Trophoblast cell (in vitro differentiated cells and primary cell): Measurements from ENCODE around the gene NFU1.

Source experiments
- DNase-seq, 2 donors: peaks; one replicate each; pipeline ENCODE4 v3.0.0-alpha.2; 2016
- H2AFZ ChIP-seq: 2 replicates; pipeline ENCODE4 v1.6.1; 2013; ENCODE audit warnings: low read length, moderate library complexity, mild to moderate bottlenecking; ENCODE audit not compliant: insufficient read depth, poor library complexity
- H2AK5ac ChIP-seq: 2 replicates; pipeline ENCODE4 v1.6.1; 2013; ENCODE audit warnings: mild to moderate bottlenecking, low read length
- H2BK120ac ChIP-seq: 2 replicates; pipeline ENCODE4 v1.6.1; 2013; ENCODE audit warnings: low read length, mild to moderate bottlenecking, moderate library complexity; ENCODE audit not compliant: insufficient read depth, poor library complexity
- H2BK12ac ChIP-seq: 2 replicates; pipeline ENCODE4 v1.6.1; 2013; ENCODE audit warnings: mild to moderate bottlenecking, low read length, moderate library complexity
- H2BK5ac ChIP-seq: 2 replicates; pipeline ENCODE4 v1.6.1; 2013; ENCODE audit warnings: low read length, low read depth, moderate library complexity, mild to moderate bottlenecking; ENCODE audit not compliant: poor library complexity
- H3K14ac ChIP-seq: 2 replicates; pipeline ENCODE4 v1.6.1; 2013; ENCODE audit warnings: mild to moderate bottlenecking, low read length
- H3K18ac ChIP-seq: 2 replicates; pipeline ENCODE4 v1.6.1; 2013; ENCODE audit warnings: mild to moderate bottlenecking, low read length
- H3K23ac ChIP-seq: 2 replicates; pipeline ENCODE4 v1.6.1; 2013; ENCODE audit warnings: low read length
- H3K27ac ChIP-seq: 2 replicates; pipeline ENCODE4 v1.5.1; 2013; ENCODE audit warnings: low read depth, mild to moderate bottlenecking, inconsistent platforms, low read length, moderate library complexity
- H3K27me3 ChIP-seq: 2 replicates; pipeline ENCODE4 v1.6.1; 2013; ENCODE audit warnings: inconsistent platforms, mild to moderate bottlenecking, low read length, moderate library complexity; ENCODE audit not compliant: insufficient read depth
- H3K36me3 ChIP-seq, 2 experiments: 1 replicate in 1 of 2; 2 replicates in 1 of 2; pipeline ENCODE4 v1.6.1; 2013; ENCODE audit warnings: low read length in 2 of 2, mild to moderate bottlenecking in 2 of 2, moderate library complexity in 1 of 2; ENCODE audit not compliant: insufficient read depth in 2 of 2, control insufficient read depth in 1 of 2
- H3K4ac ChIP-seq: 2 replicates; pipeline ENCODE4 v1.6.1; 2013; ENCODE audit warnings: low read depth, mild to moderate bottlenecking, low read length, moderate library complexity
- H3K4me1 ChIP-seq, 2 experiments: 1 replicate in 1 of 2; 2 replicates in 1 of 2; pipeline ENCODE4 v1.6.1; 2013; ENCODE audit warnings: low read length in 2 of 2, mild to moderate bottlenecking in 2 of 2, moderate library complexity in 1 of 2; ENCODE audit not compliant: insufficient read depth in 2 of 2, control insufficient read depth in 1 of 2
- H3K4me2 ChIP-seq: 2 replicates; pipeline ENCODE4 v1.6.1; 2013; ENCODE audit warnings: inconsistent platforms, mild to moderate bottlenecking, low read length, moderate library complexity
- H3K4me3 ChIP-seq: 2 replicates; pipeline ENCODE4 v1.5.1; 2013; ENCODE audit warnings: mild to moderate bottlenecking, low read depth, low read length, inconsistent platforms
- H3K79me1 ChIP-seq: one replicate; pipeline ENCODE4 v1.6.1; 2013; ENCODE audit warnings: low read length
- H3K79me2 ChIP-seq: 2 replicates; pipeline ENCODE4 v1.6.1; 2013; ENCODE audit warnings: low read length, mild to moderate bottlenecking; ENCODE audit not compliant: control insufficient read depth, insufficient read depth, poor library complexity
- H3K9ac ChIP-seq: 2 replicates; pipeline ENCODE4 v1.6.1; 2013; ENCODE audit warnings: mild to moderate bottlenecking, low read length
- H3K9me3 ChIP-seq: 2 replicates; pipeline ENCODE4 v1.6.1; 2013; ENCODE audit warnings: low read depth, mild to moderate bottlenecking, control low read depth, inconsistent platforms, low read length; ENCODE audit not compliant: insufficient read depth
- H4K12ac ChIP-seq: 2 replicates; pipeline ENCODE4 v1.6.1; 2013; ENCODE audit warnings: low read depth, mild to moderate bottlenecking, low read length, moderate library complexity
- H4K8ac ChIP-seq: 2 replicates; pipeline ENCODE4 v1.6.1; 2013; ENCODE audit warnings: low read depth, mild to moderate bottlenecking, low read length, moderate library complexity
- H4K91ac ChIP-seq: one replicate; pipeline ENCODE4 v1.6.1; 2013; ENCODE audit warnings: low read depth, mild to moderate bottlenecking, low read length, moderate library complexity
- WGBS: extraction: QIAGEN DNeasy Blood & Tissue Kit; methylation state at CpG from one replicate; pipeline ENCODE4 v1.1.7; 2013; ENCODE audit warnings: missing lambda C conversion rate; ENCODE audit not compliant: insufficient read length, insufficient coverage; ENCODE audit errors: extremely low coverage; 5-methylcytosine and 5-hydroxymethylcytosine counted together

Gene NFU1

GRCh38 chr2:69470911-69471310 lies 33.7 kb upstream of the NFU1 start:
- DNase-seq, result no peak
- H3K9me3 ChIP-seq, result no peaks in the 10 kb centered on the region
- H3K27me3 ChIP-seq, result no peaks in the 10 kb centered on the region
- no peak overlapping the region for H3K9ac ChIP-seq
- H3K14ac ChIP-seq, result no peak overlapping the region
- no CpG with 5 or more reads among the region's 5 CpGs for WGBS
- H3K18ac ChIP-seq, result no peak overlapping the region
- H3K36me3 ChIP-seq, result peaks cover 3 to 5% of the 10 kb centered on the region in 2 experiments
- no peaks in the 10 kb centered on the region for H3K4me1 ChIP-seq
- no peak overlapping the region for H4K12ac ChIP-seq
- no peaks in the 10 kb centered on the region for H3K79me2 ChIP-seq
- H3K23ac ChIP-seq, result no peak overlapping the region
- no peak overlapping the region for H3K4ac ChIP-seq
- H2BK120ac ChIP-seq, result no peak overlapping the region
- no peak overlapping the region for H4K91ac ChIP-seq
- no peak overlapping the region for H2BK5ac ChIP-seq
- no peak overlapping the region for H4K8ac ChIP-seq
- H2AK5ac ChIP-seq, result no peak overlapping the region
- H3K4me3 ChIP-seq, result no peak overlapping the region
- no peak overlapping the region for H3K27ac ChIP-seq
- H2AFZ ChIP-seq, result no peak overlapping the region
- H3K79me1 ChIP-seq, result peaks cover 2% of the 10 kb centered on the region
- H3K4me2 ChIP-seq, result no peak overlapping the region
- no peak overlapping the region for H2BK12ac ChIP-seq

GRCh38 chr2:69469784-69470183 lies 32.5 kb upstream of the NFU1 start:
- Histone ChIP-seq H3K9ac (no peak overlapping the region), H3K18ac (no peak overlapping the region), H2AK5ac (no peak overlapping the region), H4K8ac (no peak overlapping the region), H3K4ac (no peak overlapping the region), H2BK120ac (no peak overlapping the region), H3K4me1 (no peaks in the 10 kb centered on the region), H3K27ac (no peak overlapping the region), H4K12ac (no peak overlapping the region), H3K79me2 (no peaks in the 10 kb centered on the region), H2AFZ (no peak overlapping the region), H2BK12ac (no peak overlapping the region), H4K91ac (no peak overlapping the region), H3K4me2 (no peak overlapping the region), H3K14ac (no peak overlapping the region), H2BK5ac (no peak overlapping the region), H3K36me3 (peaks cover 11% of the 10 kb centered on the region in 2 experiments), H3K4me3 (no peak overlapping the region), H3K23ac (no peak overlapping the region), H3K9me3 (no peaks in the 10 kb centered on the region), H3K79me1 (peaks cover 2% of the 10 kb centered on the region), H3K27me3 (no peaks in the 10 kb centered on the region)
- DNase-seq, result peak in 1 of 2 donors; percentile 22
- no CpG with 5 or more reads among the region's 1 CpG for whole genome bisulfite sequencing

GRCh38 chr2:69469375-69469774 lies 32.1 kb upstream of the NFU1 start:
- no CpG with 5 or more reads among the region's 3 CpGs for WGBS
- Histone ChIP-seq H3K23ac (no peak overlapping the region), H2BK12ac (no peak overlapping the region)

GRCh38 chr2:69466728-69467127 lies 29.5 kb upstream of the NFU1 start:
- Histone ChIP-seq H2AFZ (no peak overlapping the region), H4K91ac (no peak overlapping the region), H3K36me3 (peaks cover 11 to 14% of the 10 kb centered on the region in 2 experiments), H3K18ac (no peak overlapping the region), H3K79me1 (peaks cover 2% of the 10 kb centered on the region), H4K12ac (no peak overlapping the region), H2BK5ac (no peak overlapping the region), H3K27me3 (no peaks in the 10 kb centered on the region), H3K9ac (no peak overlapping the region), H2BK120ac (no peak overlapping the region), H4K8ac (no peak overlapping the region), H3K4ac (no peak overlapping the region), H3K23ac (no peak overlapping the region), H3K4me1 (no peaks in the 10 kb centered on the region), H2BK12ac (no peak overlapping the region), H3K9me3 (no peaks in the 10 kb centered on the region), H3K4me3 (no peak overlapping the region), H3K4me2 (no peak overlapping the region), H3K79me2 (no peaks in the 10 kb centered on the region), H3K27ac (no peak overlapping the region), H2AK5ac (no peak overlapping the region), H3K14ac (no peak overlapping the region)
- whole genome bisulfite sequencing, result no CpG with 5 or more reads among the region's 8 CpGs
- peak in 1 of 2 donors; percentile 8 for DNase-seq

More at GRCh38 chr2:69469375-69469774, 32.1 kb upstream of the NFU1 start:
- Histone ChIP-seq H2BK120ac (no peak overlapping the region), H3K4me3 (no peak overlapping the region), H4K91ac (no peak overlapping the region), H3K4me1 (no peaks in the 10 kb centered on the region), H3K27ac (no peak overlapping the region), H3K4ac (no peak overlapping the region), H4K12ac (no peak overlapping the region), H2BK5ac (no peak overlapping the region), H3K79me1 (peaks cover 2% of the 10 kb centered on the region), H3K79me2 (no peaks in the 10 kb centered on the region), H2AK5ac (no peak overlapping the region), H3K27me3 (no peaks in the 10 kb centered on the region), H3K9ac (no peak overlapping the region), H4K8ac (no peak overlapping the region), H3K36me3 (peaks cover 11 to 14% of the 10 kb centered on the region in 2 experiments), H3K14ac (no peak overlapping the region), H3K4me2 (no peak overlapping the region), H3K9me3 (no peaks in the 10 kb centered on the region), H2AFZ (no peak overlapping the region), H3K18ac (no peak overlapping the region)
- peak; percentile 7 to 29 for DNase-seq
